GM18498 (cell line): Measurements from ENCODE around the gene MAGEA12.
"Not testable (repeated sequence)": the region's sequence is repeated elsewhere in the genome, so short reads cannot be mapped to it uniquely, and the experiment has no call there.

ENCODE experiments used
- ATAC-seq: cut with Tn5 transposase; IDR thresholded peaks from one replicate; pipeline ENCODE4 v1.9.1; 2021; ENCODE audit warnings: mild to moderate bottlenecking, moderate library complexity; ENCODE audit not compliant: unreplicated experiment

MAGEA12 gene

GRCh38 chrX:152733261-152733975 lies at the start of gene MAGEA12, which contains the start of gene CSAG1:
MAGEA12 (plus strand) TSS chrX:152733757; CDS start chrX:152736162, 2,405 bp downstream.
CSAG1 (minus strand) TSS chrX:152733721; CDS start chrX:152732460, 1,261 bp downstream.
- ATAC-seq: no peak

GRCh38 chrX:152697952-152698931 lies 35.3 kb upstream of the MAGEA12 start, which contains the start of gene MAGEA3:
MAGEA3 (plus strand) TSS chrX:152698794; CDS start chrX:152700833, 2,039 bp downstream.
- ATAC-seq: not testable (repeated sequence)

- not testable (repeated sequence) for ATAC-seq
Measured at GRCh38 chrX:152700390-152700789, 33.2 kb upstream of the MAGEA12 start.

- not testable (repeated sequence) for ATAC-seq
Measured at GRCh38 chrX:152706500-152706899, 27.1 kb upstream of the MAGEA12 start.

GRCh38 chrX:152709173-152709572 lies 24.4 kb upstream of the MAGEA12 start, which contains the start of gene CSAG2:
CSAG2 (minus strand) TSS chrX:152709273; CDS start chrX:152709112, 161 bp downstream.
- not testable (repeated sequence) for ATAC-seq

- not testable (repeated sequence) for ATAC-seq
Measured at GRCh38 chrX:152713195-152713594, 20.4 kb upstream of the MAGEA12 start.

GRCh38 chrX:152713815-152714787 lies 19.5 kb upstream of the MAGEA12 start, which contains the start of gene MAGEA2B:
MAGEA2B (plus strand) TSS chrX:152714628; CDS start chrX:152717107, 2,479 bp downstream.
- ATAC-seq: not testable (repeated sequence)

GRCh38 chrX:152725409-152725808 lies 8.1 kb upstream of the MAGEA12 start:
- no peak for ATAC-seq

GRCh38 chrX:152734143-152734858 lies 744 bp downstream of the MAGEA12 start:
- not testable (repeated sequence) for ATAC-seq

- ATAC-seq: no peak
Measured at GRCh38 chrX:152735101-152735500, 1.5 kb downstream of the MAGEA12 start.

- ATAC-seq: no peak
Measured at GRCh38 chrX:152735860-152736511, 2.4 kb downstream of the MAGEA12 start.

GRCh38 chrX:152736528-152736927 lies 3.0 kb downstream of the MAGEA12 start:
- ATAC-seq: not testable (repeated sequence)

GRCh38 chrX:152738560-152738959 lies 5.0 kb downstream of the MAGEA12 start:
- no peak for ATAC-seq

- ATAC-seq: not testable (repeated sequence)
Measured at GRCh38 chrX:152753686-152754650, 20.4 kb downstream of the MAGEA12 start, which contains the start of gene MAGEA2. MAGEA2 (minus strand) TSS chrX:152753842; CDS start chrX:152751363, 2,479 bp downstream.

GRCh38 chrX:152754871-152755270 lies 21.3 kb downstream of the MAGEA12 start:
- ATAC-seq: not testable (repeated sequence)

GRCh38 chrX:152758918-152759317 lies 25.4 kb downstream of the MAGEA12 start, which contains the start of gene CSAG3:
CSAG3 (plus strand) TSS chrX:152759218.
- ATAC-seq: not testable (repeated sequence)

GRCh38 chrX:152759544-152759943 lies 26.0 kb downstream of the MAGEA12 start:
- not testable (repeated sequence) for ATAC-seq
